ENCODE data around the gene COQ5.

The COQ5 gene

DNA sequence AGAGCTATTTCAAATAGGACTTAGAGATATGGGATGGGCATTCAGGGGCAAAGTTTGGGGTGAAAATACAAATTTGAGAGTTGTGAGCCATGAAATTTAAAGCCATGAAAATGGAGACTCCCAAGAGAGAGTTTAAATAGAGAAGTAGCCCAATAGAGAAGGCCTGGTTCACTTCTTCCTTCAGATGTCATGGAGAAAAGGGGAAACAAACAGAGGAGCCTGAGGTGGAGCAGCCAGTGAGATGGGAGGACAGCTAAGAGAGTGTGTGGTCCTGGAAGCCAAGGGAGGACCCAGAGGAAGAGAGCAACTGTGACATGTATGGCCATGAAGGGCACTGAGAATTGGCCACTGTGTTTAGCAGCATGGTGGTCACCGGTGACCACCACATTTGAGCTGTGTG is 45.3 kb downstream of the COQ5 start:
- DNase-seq (ENCODE audit: low read depth), result no peak

GRCh38 chr12:120481022-120481767 is 47.8 kb downstream of the COQ5 start:
- DNase-seq (ENCODE audit: low read depth), result no peak

GRCh38 chr12:120480211-120480610 is 48.7 kb downstream of the COQ5 start:
- DNase-seq (ENCODE audit: low read depth), result no peak

GRCh38 chr12:120479458-120479857 is 49.5 kb downstream of the COQ5 start:
- DNase-seq (ENCODE audit: low read depth), result no peak

DNA sequence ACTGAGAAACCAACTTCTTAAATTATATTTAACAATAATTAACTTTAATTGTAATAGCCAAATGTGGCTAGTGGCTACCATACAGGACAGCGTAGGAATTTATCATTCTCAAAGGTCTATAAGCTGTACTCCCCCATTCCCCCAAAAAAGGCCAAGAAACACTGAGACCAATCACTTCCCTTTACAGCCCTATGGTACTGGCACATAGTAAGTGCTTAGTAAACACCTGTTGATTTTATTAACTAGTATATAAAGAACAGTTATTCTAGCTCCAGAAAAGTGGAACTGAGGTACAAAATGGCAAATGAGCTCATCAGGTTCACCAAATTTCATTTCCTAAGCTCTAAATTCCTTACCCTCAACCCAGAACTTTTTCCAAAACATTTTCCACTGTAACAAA is 53.3 kb downstream of the COQ5 start:
- DNase-seq (ENCODE audit: low read depth), result no peak

DNA sequence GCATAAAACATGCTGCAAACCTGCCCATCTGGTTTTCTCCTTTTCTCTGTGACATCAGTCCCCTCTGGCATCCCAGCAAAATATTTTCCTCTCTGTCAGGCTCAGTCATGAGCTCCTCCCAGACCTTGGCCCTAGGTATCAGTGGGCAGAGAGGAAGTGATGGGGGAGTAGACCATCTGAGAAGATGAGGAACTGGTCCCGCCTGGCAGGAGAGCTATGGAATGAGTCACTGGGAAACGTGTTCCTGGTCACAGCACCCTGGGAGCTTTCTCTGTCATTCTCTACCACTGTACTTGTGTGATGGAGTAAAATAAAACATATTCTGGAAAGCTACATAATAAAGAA is 54.4 kb downstream of the COQ5 start:
- no peak for DNase-seq (ENCODE audit: low read depth)

DNA sequence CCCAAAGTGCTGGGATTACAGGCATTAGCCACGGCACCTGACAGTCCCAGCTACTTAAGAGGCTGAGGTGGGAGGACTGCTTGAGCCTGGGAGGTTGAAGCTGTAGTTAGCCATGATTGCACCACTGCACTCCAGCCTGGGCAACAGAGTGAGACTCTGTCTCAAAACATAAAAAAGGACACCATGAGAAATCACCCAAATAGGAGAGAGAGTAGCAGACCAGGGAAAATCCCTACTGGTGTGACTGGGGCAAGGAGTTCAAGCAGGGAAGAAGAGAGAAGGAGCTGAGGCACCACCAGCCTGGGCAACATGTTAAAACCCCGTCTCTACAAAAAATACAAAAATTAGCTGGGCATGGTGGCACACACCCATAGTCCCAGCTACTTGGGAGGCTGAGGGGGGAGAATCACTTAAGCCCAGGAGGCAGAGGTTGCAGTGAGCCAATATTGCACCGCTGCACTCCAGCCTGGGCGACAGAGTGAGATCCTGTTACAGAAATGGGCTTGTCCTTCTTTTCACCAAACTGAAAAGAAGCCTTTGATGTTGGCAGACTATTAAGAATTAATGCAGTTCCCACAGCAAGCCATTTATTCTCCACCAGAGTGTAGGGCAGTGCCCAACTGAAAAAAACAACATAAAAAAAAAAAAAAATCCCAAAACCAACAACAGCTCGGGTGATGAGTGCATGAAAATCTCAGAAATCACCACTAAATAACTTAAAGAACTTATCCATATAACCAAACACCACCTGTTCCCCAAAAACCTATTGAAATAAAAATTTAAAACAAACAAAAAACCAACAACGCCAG is 54.9 kb downstream of the COQ5 start:
- no peak for DNase-seq (ENCODE audit: low read depth)

GRCh38 chr12:120472521-120472920 is 56.4 kb downstream of the COQ5 start:
- no peak for DNase-seq (ENCODE audit: low read depth)

DNA sequence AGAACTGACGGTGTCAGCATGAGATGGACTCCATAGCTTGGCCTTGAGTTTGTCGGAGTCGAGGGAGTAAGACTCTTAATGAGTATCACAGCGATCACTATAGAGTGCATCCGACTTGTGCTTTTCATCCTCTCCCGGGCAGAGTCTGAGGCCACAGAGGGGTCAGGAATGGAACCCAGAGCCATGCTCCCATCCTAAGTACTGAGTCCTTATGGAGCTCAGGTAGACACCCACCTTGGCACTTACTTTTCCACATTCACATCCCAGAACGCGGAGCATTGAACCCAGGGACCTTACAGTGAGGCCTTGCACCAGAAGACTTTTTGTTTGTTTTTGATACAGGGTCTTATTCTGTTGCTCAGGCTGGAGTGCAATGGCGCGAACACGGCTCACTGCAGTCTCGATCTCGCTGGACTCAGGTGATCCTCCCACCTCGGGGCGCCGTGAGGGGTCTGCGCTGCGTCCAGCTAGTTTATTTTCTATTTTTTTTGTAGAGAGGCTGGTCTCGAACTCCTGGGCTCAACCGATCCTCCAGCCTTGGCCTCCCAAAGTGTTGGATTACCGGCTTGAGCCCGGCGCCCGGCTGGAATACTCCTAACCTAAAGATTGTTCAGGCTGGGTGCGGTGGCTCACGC is 58.7 kb downstream of the COQ5 start:
- no peak for DNase-seq (ENCODE audit: low read depth)

GRCh38 chr12:120469450-120470149 is 59.4 kb downstream of the COQ5 start, which contains the start of gene SRSF9:
SRSF9 (minus strand) TSS chr12:120469748; CDS start chr12:120469609, 139 bp downstream.
- peak; percentile 96 for DNase-seq (ENCODE audit: low read depth)

GRCh38 chr12:120468821-120469449 is 60.0 kb downstream of the COQ5 start:
- DNase-seq (ENCODE audit: low read depth), result no peak

DNA sequence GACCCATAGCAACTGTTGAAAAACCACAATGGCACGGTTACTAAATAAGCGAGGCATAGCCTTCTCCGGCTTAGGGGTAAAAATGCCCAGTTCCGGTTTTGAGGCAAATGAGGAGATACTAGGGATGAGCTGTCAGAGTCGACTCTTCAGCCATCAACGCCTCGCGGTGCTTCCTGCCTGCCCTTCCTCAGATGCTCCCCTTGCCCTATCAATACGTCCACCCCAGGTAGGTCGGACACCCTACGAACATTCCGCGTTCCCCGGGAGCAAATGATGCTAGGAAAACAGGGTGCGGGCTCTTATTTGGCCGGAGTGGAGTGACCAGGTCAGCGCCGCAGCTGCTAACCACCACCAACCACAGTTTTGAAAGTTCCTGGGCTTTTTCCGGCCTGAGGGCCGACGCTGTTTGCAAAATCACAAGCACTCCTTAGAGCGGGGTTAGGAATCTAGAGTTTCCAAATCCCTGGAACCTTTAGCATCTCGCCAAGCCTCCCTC is 60.6 kb downstream of the COQ5 start:
- no peak for DNase-seq (ENCODE audit: low read depth)

DNA sequence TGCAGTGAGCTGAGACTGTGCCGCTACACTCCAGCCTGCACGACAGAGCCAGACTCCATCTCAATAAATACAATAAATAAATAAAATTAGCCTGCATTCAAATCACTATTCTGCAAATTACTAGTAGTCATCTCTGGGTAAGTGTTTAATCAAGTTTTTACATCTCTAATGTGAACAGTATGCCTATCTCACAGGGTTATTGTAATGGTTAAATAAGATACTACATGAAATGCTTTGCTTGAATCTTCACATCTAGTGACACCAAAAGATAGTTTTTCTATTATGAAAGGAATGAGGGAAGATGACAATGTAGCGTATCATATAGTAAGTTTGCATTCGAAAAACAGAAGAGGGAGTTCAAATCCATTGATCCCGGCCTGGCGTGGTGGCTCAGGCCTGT is 61.5 kb downstream of the COQ5 start:
- no peak for DNase-seq (ENCODE audit: low read depth)

- no peak for DNase-seq (ENCODE audit: low read depth)
Measured at GRCh38 chr12:120466560-120467315, 62.2 kb downstream of the COQ5 start.

DNA sequence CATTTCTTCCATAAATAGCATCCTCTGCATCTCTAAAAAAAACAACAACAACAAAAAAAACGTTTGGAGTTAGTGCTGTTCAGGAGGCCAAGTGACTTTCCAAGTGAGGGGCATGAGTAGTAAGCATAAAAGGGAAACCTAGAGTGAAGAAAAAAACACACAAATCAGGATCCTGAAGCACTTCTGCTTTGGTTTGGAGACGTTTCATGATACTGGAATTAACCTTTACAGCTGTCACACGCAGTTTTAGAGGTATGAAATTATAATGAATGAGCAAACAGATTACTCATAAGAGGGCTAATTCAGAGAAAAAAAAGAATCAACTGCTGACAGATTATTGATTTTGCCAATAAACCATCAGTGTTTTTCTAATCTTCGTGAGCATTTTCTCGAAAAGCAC is 63.2 kb downstream of the COQ5 start:
- DNase-seq (ENCODE audit: low read depth), result no peak

DNA sequence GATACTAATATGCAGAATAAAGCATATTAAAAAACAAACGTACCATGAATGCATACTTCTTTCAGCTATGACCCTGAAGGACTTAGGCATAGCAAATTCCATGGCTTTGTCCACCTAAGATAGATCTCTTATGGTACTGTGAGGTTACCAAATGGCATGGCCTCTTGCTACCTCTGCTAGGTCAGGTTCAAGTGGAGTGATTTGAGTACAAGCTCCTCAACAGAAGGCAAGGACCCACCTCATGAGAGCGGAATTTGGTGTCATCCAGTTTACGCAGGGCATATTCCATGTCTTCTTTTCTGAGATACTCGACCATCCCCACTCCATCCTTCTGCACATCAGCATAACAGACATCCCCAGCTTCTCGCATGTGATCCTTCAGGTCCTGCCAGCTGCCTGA is 65.2 kb downstream of the COQ5 start:
- DNase-seq (ENCODE audit: low read depth), result no peak

DNA sequence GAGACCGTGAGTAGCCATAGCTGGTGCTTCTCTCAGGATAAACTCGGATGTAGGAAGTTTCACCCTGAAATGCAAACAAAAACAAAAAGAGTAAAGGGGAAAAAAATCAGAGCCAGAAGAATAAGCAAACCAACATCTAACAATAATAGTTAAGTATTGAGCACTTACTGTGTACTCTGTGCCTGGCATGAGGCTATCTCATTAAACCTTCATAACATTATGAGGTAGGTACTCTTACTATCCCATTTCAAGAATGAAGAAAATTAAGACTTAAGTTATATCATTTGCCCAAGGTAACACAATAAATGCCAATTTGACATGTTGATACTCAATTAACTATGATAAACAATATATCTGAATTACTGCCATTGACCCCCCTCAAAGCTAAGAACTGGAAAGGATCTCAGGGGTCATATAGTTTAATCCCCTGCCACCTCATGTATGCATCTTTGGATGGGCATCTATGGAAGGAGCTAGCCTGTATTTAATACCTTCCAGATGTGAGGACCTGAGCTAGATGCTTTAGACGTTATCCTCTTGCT is 66.8 kb downstream of the COQ5 start:
- no peak for DNase-seq (ENCODE audit: low read depth)

- no peak for DNase-seq (ENCODE audit: low read depth)
Measured at GRCh38 chr12:120460157-120460556, 68.8 kb downstream of the COQ5 start.

DNA sequence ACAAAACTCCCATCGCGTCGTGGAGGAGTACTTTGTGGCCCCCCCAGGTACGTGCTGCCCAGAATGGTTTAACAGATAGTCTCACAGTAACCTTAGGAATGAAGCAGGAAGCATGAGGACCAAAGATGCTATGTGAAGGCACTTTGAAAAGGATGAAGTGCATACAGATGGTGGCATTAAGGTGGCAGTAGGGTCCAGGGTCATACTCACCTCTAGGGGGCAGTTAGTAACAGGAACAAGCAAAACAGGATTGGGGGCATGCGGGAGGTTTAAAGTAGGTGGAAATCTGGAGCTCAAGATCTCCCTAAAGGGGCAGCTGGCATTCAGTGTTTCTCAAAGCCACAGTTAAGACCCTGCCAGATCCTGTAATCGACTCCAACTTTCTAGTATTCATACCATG is 71.8 kb downstream of the COQ5 start:
- no peak for DNase-seq (ENCODE audit: low read depth)

DNA sequence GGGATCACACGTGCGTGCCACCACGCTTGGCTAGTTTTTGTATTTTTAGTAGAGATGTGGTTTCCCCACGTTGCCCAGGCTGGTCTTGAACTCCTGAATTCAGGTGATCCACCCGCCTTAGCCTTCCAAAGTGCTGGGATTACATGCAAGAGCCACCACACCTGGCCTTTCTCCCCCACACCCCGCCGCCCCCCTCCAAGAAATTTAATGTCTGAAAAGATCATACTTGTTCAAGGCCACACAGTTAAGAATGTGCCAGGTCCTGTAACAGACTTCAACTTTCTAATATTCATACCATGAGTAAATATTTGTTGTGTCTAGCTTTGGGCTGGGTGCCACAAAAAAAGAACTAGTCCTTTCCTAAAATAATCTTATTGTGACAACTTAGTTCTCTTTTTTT is 73.7 kb downstream of the COQ5 start:
- no peak for DNase-seq (ENCODE audit: low read depth)

- no peak for DNase-seq (ENCODE audit: low read depth)
Measured at GRCh38 chr12:120453977-120454376, 75.0 kb downstream of the COQ5 start.

All from stimulated activated CD8-positive, alpha-beta memory T cell treated with anti-CD3 and anti-CD28 coated beads, Interleukin-12 subunit alpha, Interleukin-12 subunit beta, amount 100 ng/mL, for 1 hour (primary cell).